ENCODE results near the gene CPLX1.
"Not testable (repeated sequence)": the region's sequence is repeated elsewhere in the genome, so short reads cannot be mapped to it uniquely, and the experiment has no call there.

The CPLX1 gene

DNA sequence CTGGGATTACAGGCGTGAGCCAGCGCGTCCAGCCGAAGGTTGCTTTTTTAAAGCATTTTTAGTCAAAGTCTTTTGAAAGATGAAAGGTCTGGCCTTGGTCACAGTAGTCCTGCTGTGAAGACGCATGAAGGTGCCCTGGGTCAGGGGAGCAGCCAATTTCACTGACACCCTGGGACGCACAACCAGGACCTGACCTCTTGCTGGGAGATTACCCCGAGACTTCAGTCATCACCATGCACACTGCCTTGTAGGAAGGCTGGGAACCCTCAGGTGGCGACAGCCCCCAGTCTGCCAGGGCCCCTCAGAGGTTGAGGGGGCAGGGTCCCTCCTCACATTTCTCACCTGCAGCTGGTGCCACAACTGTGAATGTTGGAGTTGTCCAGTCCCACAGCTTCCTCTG, 53.2 kb downstream of the CPLX1 start:
- no peak for DNase-seq

DNA sequence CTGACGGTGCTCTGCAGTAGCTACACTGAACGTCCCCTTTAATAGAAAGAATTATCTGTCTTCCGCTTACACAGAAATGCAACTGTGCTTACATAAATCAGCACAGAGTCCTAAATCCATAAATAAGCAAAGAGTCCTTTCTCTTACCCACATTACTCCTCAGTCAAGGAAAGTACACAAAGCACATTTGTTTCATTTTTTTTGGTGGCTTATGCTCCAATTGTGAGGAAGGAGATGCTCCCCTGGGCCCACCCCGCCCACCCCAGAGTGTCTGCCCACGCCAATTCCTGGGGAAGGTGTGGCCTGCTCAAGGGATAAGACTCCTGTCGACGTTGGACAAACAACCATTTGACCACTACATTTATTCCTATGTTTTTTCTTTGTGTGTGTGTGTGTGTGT, 53.8 kb downstream of the CPLX1 start:
- DNase-seq, result no peak

DNA sequence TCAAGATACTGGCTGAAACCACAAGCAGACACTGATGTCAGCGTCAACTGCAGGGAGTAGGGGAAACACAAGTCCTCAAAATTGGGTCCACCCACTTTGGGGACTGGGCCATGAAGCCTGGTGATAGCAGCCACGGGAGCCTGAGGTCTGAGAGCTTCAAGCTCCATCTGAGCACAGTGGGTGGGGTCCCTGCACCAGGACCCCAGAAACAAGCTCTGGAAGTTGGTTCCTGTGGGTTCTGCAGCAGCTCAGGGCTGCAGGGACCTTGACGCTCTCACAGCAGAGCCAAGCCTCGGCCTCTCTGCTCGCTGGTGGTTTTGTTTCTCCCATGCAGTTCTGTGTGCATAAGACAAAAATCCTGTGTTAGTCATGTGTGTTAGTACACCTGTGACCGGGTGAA, 54.5 kb downstream of the CPLX1 start:
- DNase-seq, result no peak

DNA sequence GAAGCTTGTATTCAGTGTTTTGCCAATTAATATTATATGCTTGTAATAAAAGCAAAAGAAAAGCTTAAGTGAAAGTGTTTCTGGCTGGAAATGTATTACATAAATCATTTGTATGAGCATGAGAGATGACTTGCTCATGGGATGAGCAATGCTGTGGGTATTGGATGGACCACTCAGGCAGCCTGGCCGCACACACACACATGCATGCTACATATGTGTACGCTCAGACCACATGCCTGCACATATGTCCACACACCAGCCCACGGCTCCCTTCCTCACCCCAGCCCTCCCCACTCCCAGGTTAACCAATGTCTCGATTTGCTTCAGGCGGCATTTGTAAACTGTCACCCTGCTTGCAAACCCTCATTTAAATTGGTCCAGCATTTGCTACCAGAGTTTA, 55.9 kb downstream of the CPLX1 start:
- no peak for DNase-seq

DNA sequence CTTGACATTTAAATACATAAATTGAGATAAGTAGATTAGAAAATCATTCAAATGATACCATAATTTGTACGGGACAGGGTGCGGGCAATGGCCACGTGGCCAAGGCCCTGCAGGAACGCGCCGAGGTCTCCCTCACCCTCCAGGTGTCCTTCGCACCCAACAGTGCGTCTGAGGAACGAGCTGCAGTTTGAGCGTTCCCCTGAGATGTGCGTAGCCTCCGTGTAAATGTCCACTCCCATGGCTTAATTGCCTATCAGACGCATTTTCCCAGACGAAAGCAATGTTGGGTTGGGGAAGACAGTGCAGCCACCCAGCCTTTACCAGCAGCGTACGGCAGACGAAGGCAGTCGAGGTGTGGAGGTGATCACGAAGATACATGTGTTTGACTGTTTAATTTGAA, 56.4 kb downstream of the CPLX1 start:
- DNase-seq, result no peak

DNA sequence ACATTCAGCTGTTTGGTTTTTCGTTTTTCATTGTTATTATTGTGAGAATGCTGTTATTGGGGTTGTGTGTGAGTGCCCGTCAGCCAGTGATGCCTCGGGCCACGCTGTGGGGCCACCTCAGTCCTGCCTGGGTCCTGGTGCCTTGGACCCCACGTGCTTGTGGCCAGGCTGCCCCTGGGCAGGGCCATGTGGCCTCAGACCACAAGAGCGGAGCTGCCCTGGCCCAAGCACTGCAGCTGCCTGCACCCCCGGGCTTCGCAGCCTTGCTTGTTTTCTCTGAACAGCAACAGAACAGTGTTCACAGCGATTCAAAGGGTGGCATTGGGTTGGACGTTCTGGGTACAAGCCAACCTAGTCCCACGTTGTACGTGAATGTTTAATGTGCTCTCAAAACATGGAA, 56.9 kb downstream of the CPLX1 start:
- DNase-seq, result no peak

DNA sequence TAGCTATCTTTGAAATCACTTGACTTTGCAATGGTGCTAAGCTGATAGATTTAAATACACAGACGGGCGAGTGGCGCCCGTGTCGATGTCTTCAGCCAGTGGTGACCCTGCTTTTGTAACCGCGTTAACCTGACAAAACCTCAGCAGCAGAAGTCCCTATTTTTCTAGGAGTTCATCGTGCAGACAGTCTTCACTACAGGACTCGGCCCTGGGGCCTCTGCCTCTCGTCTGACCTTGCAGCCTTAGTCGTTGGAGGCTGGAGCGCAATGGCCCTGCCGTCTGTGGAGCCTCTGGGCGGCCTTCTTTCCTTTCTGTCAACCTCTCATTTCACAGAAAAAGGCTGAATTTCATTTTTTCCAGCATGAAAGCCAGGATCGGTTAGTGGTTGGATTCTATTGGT, 57.9 kb downstream of the CPLX1 start:
- no peak for DNase-seq

DNA sequence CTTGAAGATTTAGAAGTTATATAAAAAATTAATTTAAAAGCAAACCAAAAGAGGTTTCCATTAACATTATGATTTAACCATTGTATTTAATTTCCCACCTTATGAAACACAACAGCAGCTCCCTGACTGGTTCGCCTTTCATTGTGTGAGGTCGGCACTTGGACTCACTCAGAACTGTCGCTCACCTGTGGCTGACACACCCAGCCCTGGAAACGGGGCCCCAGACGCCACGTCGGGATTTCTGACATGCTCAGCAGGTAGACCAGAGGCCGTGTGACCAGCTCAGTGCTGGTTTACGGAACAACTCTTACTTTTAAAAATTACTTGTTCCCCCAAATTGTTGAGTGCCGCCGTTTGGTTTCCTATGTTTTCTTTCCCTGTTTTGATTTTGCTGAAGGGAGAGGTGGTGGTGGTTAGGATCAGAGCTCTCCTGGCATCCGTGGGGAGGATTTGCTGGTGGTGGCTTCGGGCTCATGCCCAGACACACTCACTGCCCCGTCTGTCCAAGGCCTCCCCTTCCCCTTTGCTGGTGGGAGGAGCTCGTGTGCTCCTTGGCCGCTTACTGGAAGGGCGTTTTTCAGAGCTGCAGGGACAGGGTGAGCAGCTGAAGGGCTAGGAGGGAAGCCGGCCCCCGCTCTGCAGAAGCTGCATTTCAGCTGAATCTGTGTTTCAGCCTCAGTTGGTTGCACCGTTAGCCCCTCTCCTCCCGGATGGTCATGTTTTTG, 59.2 kb downstream of the CPLX1 start:
- DNase-seq, result no peak

DNA sequence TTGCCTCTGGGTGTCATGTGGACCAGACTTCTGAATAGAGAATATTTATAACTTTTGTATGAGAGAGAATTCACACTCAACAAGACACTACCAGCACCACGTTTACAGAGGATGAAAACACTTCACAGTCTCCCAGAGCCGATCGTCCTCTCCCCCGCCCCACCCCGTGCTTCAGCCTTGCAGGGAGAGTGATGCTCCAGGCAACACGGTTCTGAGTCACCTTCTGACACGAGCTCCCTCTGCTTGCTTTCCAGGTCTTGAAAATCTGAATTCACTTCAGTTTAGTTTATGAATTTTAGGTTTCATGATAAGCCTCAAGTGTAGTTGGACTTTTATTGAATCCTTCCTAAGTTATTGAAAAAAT, 59.8 kb downstream of the CPLX1 start:
- DNase-seq, result no peak

DNA sequence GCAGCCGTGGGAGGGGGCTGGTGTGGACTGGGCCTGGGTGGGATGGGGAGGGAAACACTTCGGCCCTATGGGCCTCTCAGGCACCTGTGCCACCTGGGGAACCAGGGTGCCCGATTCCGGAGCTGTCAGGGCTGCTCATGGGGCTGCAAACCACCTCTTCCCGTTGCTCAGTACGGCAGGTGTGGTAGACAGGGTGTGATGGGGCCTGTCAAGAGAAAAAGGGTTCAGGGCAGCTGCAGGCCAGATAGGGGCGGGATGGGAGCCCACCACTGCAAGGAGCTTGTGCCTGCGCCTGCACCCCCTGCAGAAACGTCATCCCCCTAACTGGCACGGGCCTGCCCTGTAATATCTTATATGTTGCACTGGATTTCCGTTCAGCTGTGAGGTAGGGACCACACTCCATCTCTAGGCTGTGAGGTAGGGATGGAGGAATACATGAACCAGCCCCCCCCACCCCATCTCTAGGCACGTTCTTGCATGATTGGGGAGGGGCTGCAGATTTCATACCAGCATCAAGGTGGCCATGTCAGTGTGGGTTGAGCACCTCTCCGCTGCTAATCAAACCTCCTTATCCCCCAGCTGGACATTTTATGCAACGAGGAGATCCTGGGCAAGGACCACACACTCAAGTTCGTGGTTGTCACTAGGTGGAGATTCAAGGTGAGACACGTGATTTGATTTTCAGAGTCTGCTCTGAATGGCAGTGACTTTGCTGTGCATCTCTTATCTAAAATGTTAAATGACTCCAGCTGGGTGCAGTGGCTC, 61.3 kb downstream of the CPLX1 start:
- DNase-seq, result no peak

DNA sequence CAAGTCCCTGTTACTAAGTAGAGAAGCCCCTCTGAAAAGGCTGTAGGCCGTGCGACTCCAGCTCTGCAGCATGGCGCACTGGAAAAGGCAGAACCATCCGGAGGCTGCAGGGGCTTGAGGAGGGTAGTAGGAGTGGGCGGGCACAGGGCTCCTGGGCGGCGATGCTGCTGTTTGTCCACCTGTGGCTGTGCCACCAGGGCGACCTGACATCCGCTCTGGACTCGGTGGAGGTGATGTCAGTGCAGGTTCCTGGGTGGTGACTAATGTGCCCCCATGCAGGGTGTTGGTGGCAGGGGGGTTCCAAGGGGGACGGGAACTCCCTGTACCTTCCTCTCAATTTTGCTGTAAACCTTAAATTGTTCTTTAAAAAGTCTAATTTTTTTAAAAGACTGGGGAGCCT, 62.0 kb downstream of the CPLX1 start:
- no peak for DNase-seq

DNA sequence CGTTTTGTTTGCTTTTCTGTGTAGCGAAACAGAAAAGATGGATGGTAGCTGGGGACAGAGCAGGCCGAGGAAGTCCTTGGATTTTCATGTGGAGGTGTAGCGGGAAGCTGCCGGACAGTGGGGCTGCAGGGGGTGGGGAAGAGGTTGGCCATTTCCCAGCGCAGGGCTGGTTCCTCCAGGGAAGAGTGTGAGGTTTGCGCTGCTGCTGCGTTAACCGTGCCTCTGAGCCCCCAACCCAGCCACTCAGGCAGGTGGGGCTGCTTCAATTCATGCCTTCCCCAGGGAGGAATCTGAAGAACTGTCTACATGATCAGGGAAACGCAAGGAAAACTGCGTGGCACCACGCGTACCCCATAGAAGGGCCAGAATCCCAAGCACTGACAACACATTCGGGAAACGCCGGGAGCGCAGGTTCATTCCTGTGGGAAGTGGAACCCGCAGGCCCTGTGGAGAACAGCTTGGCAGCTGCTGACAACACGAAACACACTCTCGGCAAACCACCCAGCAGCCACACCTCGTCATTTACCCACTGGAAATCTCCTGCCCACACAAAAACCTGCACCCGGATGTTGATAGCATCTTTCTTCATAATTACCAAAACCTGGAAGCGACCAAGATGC, 62.6 kb downstream of the CPLX1 start:
- DNase-seq, result no peak

DNA sequence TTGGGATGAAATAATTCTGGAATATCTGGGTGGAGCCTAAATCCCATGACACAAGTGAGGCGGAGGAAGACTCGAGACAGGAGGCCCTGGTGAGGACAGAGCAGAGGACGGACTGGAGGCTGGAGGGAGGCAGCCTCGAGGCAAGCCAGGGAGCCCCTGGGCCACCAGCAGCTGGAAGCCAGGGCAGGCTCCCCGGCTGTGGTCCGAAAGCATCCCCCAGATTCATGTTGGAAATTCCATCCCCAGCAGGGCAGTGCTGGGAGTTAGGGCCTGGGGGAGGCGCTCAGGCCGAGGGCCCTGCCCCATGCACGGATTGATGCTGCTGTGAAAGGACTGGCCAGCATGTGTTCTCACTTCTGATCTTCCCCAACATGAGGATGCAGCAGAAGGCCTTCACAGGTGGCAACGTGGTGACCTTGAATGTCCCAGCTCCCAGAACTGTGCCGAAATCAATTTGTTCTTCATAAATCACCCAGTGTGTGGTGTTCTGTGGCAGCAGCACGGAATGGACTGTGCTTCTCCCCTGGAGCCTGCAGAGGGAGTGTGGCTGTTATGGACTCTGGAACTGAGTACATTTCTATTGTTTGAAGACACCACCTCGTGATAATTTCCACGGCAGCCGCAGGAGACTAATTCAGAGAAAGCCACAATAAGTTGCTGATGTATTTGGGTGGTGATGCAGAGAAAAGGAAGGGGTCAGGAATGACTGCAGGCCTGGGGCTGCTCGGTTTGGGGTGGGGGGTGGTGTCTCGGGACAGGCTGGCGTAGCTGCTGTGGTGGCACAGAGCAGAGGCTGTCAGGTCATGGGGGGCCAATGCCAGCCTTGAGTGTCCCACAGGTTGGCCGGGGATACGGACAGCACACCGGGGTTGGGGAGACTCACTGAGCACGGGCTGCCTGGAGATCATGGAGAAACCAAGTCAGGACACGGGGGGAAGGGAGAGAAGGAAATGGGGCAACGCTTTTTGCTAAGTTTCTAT, 63.4 kb downstream of the CPLX1 start:
- no peak for DNase-seq

DNA sequence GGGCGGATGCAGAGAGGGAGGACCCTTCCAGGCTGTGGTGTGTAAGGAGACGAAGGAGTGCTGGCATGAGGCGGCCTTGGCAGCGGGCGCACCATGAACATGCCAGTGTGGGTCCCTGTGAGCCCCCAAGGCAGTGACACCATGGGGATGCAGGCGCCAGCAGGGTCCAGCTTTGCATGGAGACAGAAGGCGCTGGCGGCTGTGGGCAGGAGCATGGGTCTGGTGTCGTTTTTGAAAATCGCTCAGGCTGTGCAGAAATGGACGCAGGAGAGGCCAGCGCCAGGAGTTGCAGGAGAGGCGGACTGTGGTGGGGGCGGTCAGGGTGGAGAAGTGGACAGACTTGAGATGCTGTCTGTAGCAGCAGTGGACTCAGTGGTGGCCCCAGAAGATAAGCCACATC, 64.2 kb downstream of the CPLX1 start:
- no peak for DNase-seq

DNA sequence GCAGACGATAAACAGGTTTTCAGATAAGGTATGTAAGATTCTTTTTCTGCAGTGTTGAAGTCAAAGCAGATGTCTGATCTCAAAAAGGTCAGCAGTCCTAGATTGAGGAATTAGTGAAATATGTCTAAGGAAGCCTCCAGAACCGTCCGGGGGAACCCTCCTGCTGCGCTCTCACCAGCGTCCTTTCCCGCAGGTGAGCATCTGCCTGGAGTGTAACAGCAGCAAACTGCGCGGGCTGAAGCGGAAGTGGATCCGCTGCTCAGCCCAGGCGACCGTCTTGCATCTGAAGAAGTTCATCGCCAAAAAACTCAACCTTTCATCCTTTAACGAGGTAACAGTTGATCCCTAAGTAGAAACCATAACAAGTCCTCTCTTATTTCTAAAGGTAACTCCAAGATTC, 64.8 kb downstream of the CPLX1 start:
- no peak for DNase-seq

DNA sequence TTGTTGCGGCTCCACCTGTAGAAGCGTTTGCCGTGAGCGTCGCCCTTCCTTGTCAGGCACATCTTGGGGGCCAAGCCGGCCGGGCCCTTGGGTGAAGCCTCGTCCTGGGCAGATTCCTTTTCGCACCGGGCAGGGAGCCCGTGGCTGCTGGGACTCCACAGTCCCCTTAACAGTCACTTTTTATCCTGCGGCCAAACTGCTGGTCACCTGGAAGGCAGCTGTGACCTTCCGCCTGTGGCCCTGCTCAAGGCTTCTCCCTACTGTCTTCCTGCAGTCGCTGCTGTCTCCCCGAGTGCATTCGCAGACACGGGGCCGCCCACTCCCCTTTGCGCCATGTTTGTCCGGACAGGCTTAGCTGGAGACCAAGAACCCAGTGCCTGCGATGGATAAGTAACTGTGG, 65.3 kb downstream of the CPLX1 start:
- DNase-seq, result no peak

DNA sequence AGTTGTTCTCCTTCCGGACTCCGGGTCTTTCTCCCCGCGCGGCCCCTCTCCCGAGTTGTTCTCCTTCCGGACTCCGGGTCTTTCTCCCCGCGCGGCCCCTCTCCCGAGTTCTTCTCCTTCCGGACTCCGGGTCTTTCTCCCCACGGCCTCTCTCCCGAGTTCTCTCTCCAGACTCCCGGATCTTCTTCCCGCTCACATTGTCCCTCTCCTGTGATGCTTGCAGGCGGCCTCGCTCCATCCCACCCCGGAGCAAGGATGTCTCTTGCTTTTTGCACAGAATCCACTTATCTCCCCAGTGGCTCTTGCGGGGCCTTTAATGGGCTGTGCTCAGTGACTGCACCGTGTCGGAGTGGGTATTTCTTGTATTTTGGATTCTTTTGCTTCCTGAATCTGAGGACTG, 66.1 kb downstream of the CPLX1 start:
- DNase-seq, result not testable (repeated sequence)

DNA sequence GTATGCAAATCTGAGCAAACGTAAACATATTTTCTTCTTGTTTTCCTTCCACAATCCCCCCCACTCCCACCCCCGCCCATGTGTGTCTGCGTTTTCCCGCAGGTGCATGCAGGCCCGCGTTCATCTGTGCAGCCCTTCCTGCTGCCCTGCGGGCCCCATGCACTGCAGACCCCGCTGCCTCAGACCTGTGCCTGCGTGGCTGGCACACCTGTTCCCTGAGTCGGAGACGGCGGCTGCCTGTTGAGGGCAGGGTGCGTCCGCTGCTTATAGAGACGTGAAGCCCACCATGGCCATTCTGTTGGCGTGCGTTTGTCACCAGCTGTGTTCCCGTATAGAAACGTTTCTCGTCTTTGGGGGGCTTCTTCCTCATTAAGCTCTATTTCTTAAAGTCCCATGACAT, 68.8 kb downstream of the CPLX1 start:
- DNase-seq, result no peak

DNA sequence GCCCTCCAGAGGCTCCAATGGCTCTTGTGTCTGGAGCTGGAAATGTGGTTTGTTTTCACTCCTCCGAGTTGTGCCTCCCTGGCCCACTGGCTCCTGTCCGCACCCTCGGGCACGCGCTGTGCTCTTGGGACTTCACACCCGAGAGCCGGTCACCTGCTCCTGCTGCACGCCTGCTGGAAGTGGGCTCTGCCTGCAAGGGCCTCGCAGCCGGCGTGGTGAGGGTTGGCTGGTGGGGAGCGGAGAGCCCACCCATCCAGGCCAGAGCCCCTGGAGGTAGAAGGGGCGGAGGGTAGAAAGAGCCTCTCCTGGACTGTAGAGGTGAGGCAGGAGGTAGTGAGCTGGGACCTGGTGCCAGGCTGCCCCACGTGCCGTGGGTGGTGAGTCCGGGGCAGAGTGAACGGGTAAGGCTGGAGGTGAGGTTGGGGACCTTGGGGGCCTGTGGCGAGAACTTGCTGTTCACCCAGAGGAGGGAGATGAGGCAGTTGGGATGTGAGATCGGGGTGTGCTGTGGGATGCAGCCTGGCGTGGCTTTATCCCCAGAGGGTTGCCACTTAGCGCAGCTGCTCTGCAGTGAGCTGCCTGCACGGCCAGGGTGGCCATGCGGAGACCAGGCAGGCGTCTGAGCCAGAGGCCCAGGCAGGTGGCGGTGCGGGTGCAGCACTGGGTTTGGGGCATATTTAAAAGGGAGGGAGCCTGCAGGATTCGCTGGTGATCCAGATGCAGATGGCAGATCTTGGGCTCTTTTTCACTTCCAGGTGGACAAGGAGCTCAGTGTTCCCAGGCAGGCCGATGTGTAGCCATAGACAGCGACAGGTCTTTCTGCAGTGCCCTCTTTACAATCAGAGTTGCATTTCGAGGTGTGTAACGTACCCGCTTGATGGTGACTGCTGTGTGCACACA, 71.5 kb downstream of the CPLX1 start:
- DNase-seq, result no peak

DNA sequence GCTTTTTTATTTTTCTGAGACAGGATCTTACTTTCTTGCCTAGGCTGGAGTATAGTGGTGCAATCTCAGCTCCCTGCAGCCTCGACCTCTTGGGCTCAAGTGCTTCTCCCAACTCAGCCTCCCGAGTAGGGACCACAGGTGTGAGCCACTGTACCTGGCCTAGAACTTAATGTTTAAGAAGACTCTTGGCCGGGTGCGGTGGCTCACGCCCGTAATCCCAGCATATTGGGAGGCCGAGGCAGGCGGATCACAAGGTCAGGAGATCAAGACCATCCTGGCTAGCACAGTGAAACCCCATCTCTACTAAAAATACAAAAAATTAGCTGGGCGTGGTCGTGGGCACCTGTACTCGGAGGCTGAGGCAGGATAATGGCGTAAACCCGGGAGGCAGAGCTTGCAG, 72.7 kb downstream of the CPLX1 start:
- DNase-seq, result not testable (repeated sequence)

DNA sequence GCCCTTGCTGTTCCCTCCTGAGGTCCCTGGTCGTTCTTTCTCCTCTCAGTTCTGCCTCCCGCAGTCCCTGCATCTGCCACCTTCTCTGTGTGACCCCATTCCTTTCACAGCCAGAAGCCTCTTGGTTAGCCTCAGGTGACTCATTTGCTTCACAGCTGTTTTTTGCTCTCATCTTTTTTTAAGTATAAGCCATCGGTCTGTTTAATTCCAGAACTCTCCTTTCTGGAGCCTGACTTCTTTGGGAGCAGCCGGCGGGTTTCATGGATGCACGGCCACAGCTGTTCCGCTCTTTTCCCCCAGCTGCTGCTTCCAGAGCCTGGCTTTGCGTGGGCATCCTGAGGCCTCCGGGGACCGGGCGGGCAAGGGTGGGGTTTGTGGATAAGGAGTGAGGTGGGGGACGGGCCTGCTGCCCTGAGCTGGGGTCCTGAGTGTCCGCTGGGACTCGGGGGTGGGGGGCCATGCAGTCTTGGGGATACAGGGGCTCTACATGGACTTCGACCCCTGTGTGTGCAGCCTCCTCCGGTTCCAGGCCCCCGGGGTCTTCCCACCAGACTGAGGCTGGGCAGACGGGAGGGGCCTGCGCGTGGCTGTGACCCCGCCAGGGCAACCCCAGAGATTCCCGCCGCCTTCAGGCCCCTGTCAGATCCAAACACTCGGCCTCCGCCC, 73.6 kb downstream of the CPLX1 start:
- DNase-seq, result no peak

DNA sequence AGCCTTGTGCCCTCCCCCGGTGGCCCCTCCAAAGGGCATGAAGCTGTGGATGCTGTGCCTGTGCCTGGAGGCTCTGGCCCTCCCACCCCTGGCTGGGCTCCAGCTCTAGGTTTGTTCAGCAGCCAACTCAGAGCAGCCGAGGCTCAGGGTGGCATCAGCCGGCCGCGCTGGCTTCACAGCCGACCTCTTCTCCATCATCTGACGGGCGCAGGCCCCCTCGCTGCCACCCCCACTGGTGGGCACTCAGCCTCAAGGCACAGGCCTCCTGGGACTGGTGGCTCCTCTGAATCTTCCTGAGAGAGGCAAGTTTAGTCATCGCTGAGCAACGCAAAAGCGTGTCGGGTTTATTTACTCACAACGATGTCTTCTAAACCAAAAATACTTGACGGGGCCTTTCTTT, 74.3 kb downstream of the CPLX1 start:
- DNase-seq, result no peak

All from activated CD4-positive, alpha-beta T cell treated with anti-CD3 and anti-CD28 coated beads for 1 hour (primary cell).